HG02970 (cell line): ENCODE data around the gene BICRA.
"Not testable (repeated sequence)": the region's sequence is repeated elsewhere in the genome, so short reads cannot be mapped to it uniquely, and the experiment has no call there.

Experiments
- ATAC-seq: cut with Tn5 transposase; IDR thresholded peaks from one replicate; pipeline ENCODE4 v1.9.1; 2021; ENCODE audit warnings: mild to moderate bottlenecking, moderate library complexity, moderate number of reproducible peaks; ENCODE audit not compliant: unreplicated experiment, low FRiP score

The BICRA gene

GRCh38 chr19:47626238-47626637 lies 17.3 kb downstream of the BICRA start:
- ATAC-seq = no peak

GRCh38 chr19:47628078-47628771 lies 19.3 kb downstream of the BICRA start:
- no peak for ATAC-seq

- ATAC-seq = no peak
Measured at GRCh38 chr19:47630594-47630993, 21.7 kb downstream of the BICRA start.

GRCh38 chr19:47631681-47632446 lies 22.9 kb downstream of the BICRA start:
- no peak for ATAC-seq

GRCh38 chr19:47633517-47633916 lies 24.6 kb downstream of the BICRA start:
- no peak for ATAC-seq

- no peak for ATAC-seq
Measured at GRCh38 chr19:47633996-47634395, 25.1 kb downstream of the BICRA start.

- not testable (repeated sequence) for ATAC-seq
Measured at GRCh38 chr19:47635152-47635754, 26.3 kb downstream of the BICRA start.

GRCh38 chr19:47637550-47637949 lies 28.6 kb downstream of the BICRA start:
- no peak for ATAC-seq

GRCh38 chr19:47641891-47642485 lies 33.1 kb downstream of the BICRA start:
- ATAC-seq = no peak

- no peak for ATAC-seq
Measured at GRCh38 chr19:47643281-47643680, 34.3 kb downstream of the BICRA start.

- ATAC-seq = no peak
Measured at GRCh38 chr19:47644199-47644598, 35.3 kb downstream of the BICRA start.

- no peak for ATAC-seq
Measured at GRCh38 chr19:47644743-47645482, 36.0 kb downstream of the BICRA start.

GRCh38 chr19:47646924-47647323 lies 38.0 kb downstream of the BICRA start:
- ATAC-seq = no peak

GRCh38 chr19:47649588-47649987 lies 40.7 kb downstream of the BICRA start:
- ATAC-seq = no peak

GRCh38 chr19:47650700-47651099 lies 41.8 kb downstream of the BICRA start:
- ATAC-seq = no peak

GRCh38 chr19:47651132-47651531 lies 42.2 kb downstream of the BICRA start:
- ATAC-seq = no peak

GRCh38 chr19:47651691-47652090 lies 42.8 kb downstream of the BICRA start:
- ATAC-seq = no peak

GRCh38 chr19:47652285-47652684 lies 43.4 kb downstream of the BICRA start:
- ATAC-seq = no peak

- ATAC-seq = no peak
Measured at GRCh38 chr19:47653856-47654255, 44.9 kb downstream of the BICRA start.

GRCh38 chr19:47657719-47658118 lies 48.8 kb downstream of the BICRA start:
- no peak for ATAC-seq
